Prostate gland (tissue), 2 donors: ENCODE measurements around the gene C12orf75. TPM values are rescaled to one million over a fixed set of nuclear protein-coding genes. Genes with fewer than 3 reads are reported as not detected.

Experiments
- DNase-seq: peaks from one replicate; pipeline ENCODE4 v3.0.0-alpha.2; 2019; ENCODE audit warnings: low spot score
- H3K27ac ChIP-seq, 2 donors: fragments of 200-600 bp; sonication (generic); 2 replicates each; pipeline ENCODE4 v1.5.1; 2017 to 2019
- H3K27me3 ChIP-seq: fragments of 200-600 bp; sonication (generic); replicated peaks from 2 replicates; pipeline ENCODE4 v1.5.1; 2019; ENCODE audit not compliant: insufficient read depth
- H3K36me3 ChIP-seq, 2 donors: fragments of 200-600 bp; sonication (generic); 1 replicate in 1 of 2; 2 replicates in 1 of 2; pipeline versions ENCODE4 v1.5.1 to v1.8.1; 2017 to 2019
- H3K4me1 ChIP-seq: fragments of 200-600 bp; sonication (generic); replicated peaks from 2 replicates; pipeline ENCODE4 v1.5.1; 2019
- H3K4me3 ChIP-seq, 2 donors: fragments of 200-600 bp; sonication (generic); 2 replicates each; pipeline ENCODE4 v1.5.1; 2017 to 2019
- H3K9me3 ChIP-seq: fragments of 200-600 bp; sonication (generic); 2 replicates; pipeline ENCODE4 v1.5.1; 2017
- POLR2A ChIP-seq: fragments of 450-650 bp; IDR thresholded peaks from one replicate; pipeline ENCODE4 v1.6.1; 2016; ENCODE audit warnings: antibody characterized with exemption, mild to moderate bottlenecking
- POLR2AphosphoS5 ChIP-seq: sonication (generic); formaldehyde crosslinking; IDR thresholded peaks from one replicate; pipeline ENCODE4 v1.6.1; 2017; ENCODE audit warnings: antibody characterized with exemption
- WGBS: methylation state at CpG from one replicate; pipeline ENCODE4 v1.1.5; 2018; 5-methylcytosine and 5-hydroxymethylcytosine counted together
- intact Hi-C: fragments of 100-400 bp; cut with DNase I; formaldehyde crosslinking; loops from one replicate; pipeline ENCODE4 v1.14.2; 2022
- total RNA-seq, 2 donors: library from RNA; depleted of rRNA; stranded (reverse); fragments of >200 nt; gene quantifications; one replicate each; pipeline ENCODE4 v1.1.0, GENCODE V29; 2016
- TF ChIP-seq, protein P1 (sequence below), 4 experiments: fragments of 200-600 bp in 2 of 4; fragments of 450-650 bp in 2 of 4; sonication (generic) in 2 of 4; IDR thresholded peaks; 1 replicate in 3 of 4; 2 replicates in 1 of 4; pipeline ENCODE4 v1.5.1; 2016 to 2019; ENCODE audit warnings: antibody characterized with exemption in 4 of 4, mild to moderate bottlenecking in 2 of 4, moderate library complexity in 2 of 4

Gene C12orf75
- total RNA-seq, 2 donors from 2014 or later, result 47.1 to 108 TPM

DNA sequence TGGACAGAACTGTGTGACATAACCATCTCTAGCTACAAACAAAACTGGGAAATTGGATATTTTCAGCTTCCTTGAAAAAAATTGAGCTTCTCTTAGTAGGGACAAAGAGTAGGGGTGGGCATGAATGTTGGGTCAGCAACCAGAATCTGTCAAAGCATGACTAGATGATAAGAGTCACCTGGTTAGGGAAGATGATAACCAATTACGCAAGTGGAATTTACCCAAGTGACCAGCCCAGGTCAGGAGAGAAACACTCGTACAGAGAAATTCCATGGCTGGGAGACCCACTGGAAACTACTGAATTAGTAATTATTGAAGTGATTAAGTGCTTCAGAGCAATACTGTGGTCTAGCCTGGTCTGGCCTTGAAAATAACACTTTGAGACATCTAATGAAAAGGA is 36.3 kb upstream of the C12orf75 start:
- no peaks in the 10 kb centered on the region for H3K4me1 ChIP-seq
- TF ChIP-seq POLR2A (no peak), POLR2AphosphoS5 (no peak)
- TF ChIP-seq, protein P1, sequence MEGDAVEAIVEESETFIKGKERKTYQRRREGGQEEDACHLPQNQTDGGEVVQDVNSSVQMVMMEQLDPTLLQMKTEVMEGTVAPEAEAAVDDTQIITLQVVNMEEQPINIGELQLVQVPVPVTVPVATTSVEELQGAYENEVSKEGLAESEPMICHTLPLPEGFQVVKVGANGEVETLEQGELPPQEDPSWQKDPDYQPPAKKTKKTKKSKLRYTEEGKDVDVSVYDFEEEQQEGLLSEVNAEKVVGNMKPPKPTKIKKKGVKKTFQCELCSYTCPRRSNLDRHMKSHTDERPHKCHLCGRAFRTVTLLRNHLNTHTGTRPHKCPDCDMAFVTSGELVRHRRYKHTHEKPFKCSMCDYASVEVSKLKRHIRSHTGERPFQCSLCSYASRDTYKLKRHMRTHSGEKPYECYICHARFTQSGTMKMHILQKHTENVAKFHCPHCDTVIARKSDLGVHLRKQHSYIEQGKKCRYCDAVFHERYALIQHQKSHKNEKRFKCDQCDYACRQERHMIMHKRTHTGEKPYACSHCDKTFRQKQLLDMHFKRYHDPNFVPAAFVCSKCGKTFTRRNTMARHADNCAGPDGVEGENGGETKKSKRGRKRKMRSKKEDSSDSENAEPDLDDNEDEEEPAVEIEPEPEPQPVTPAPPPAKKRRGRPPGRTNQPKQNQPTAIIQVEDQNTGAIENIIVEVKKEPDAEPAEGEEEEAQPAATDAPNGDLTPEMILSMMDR (IDR thresholded peaks at IDR 0.05), result no peak
- DNase-seq, result no peak
- no peaks in the 10 kb centered on the region for H3K27me3 ChIP-seq
- H3K27ac ChIP-seq, result no peak overlapping the region
- intact Hi-C loops, result no loop called here
- no peaks in the 10 kb centered on the region for H3K36me3 ChIP-seq
- H3K4me3 ChIP-seq, result no peak overlapping the region
- no peaks in the 10 kb centered on the region for H3K9me3 ChIP-seq
- WGBS, result 86% methylated on average over 2 of the region's 2 CpGs

DNA sequence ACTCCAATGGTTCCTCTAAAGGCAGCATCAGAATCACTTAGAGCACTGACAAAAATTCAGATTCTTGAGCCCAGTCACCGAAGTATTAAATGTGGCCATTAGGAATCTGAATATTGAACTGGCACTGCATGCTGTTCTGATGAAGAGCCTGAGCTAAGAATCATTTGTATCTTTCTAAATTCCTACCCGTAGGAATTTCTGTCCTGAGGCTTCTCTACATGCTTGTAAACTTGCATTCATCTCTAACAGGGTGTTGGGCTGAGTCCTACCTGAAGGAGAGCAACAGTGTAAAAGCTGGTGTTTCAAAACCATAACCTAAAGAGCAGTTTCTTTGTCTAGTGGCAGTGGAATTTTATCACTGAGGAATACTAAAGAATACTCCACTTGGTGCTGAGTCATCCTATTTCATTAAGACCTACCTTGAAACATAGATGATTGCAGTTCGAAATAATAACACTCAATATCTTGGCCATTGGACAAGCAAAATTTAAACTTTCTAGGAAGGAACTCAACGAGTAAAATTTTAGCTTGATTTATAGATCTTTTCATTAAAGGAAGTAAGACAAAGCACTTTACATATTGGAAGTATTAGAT is 35.5 kb upstream of the C12orf75 start:
- no peaks in the 10 kb centered on the region for H3K9me3 ChIP-seq
- no peak for DNase-seq
- TF ChIP-seq, protein P1 (IDR thresholded peaks at IDR 0.05), result no peak
- no peak for TF ChIP-seq POLR2A
- no peak for TF ChIP-seq POLR2AphosphoS5
- no peaks in the 10 kb centered on the region for H3K36me3 ChIP-seq
- no peak overlapping the region for H3K4me3 ChIP-seq
- H3K4me1 ChIP-seq, result no peaks in the 10 kb centered on the region
- 70% methylated on average over 4 of the region's 4 CpGs for WGBS
- intact Hi-C loops, result no loop called here
- H3K27me3 ChIP-seq, result no peaks in the 10 kb centered on the region
- no peak overlapping the region for H3K27ac ChIP-seq

DNA sequence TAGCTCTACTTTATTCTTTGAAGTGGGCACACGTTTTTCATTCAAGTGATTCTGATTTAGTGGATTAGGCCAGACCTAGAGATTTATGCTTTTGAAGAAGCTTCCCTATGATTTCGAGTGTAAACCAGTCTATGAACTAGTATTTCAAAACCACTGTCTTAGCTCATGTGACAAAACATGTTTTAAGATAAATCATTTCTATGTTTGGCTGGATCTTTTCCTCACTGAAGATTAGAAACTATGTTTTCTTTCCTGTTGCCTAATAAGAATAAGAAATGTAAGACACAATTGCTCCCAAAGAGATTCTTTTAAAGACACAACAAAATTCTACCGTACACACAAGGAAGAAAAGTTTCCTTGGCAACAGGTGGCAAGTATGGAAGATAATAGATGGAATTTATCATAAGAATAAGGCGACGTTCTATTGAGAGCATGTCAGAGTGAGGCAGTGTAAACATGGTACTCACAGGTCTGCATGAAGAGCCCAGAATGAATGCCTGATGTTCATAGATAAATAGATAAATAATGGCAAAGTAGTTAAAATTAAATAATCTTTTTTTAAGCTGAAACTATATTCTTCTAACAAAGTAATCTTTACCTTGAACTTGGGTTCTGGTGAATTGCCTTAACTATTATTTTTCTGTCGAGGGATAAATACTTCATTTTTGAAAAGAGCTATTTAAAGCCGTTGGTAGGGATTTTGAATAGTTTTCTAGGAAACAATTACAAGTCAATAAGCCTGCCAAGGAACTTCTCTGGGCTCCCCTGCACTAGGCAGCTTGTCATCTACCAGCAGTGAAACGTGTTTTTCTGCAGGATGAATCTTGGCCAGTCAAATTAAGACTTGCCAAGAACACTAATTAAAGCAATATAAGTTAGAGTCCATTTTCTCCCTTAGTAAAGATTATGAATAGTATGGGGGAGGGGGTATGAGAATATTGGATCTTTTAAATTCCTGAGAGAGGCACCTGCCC is 34.1 kb upstream of the C12orf75 start:
- Histone ChIP-seq H3K36me3 (no peaks in the 10 kb centered on the region), H3K4me1 (no peaks in the 10 kb centered on the region), H3K4me3 (no peak overlapping the region), H3K27ac (no peak overlapping the region), H3K27me3 (no peaks in the 10 kb centered on the region), H3K9me3 (no peaks in the 10 kb centered on the region)
- 33% methylated on average over 8 of the region's 8 CpGs for whole genome bisulfite sequencing
- TF ChIP-seq POLR2AphosphoS5 (no peak), POLR2A (no peak)
- TF ChIP-seq, protein P1 (IDR thresholded peaks at IDR 0.05), result no peak
- intact Hi-C loops, result no loop called here
- no peak for DNase-seq

DNA sequence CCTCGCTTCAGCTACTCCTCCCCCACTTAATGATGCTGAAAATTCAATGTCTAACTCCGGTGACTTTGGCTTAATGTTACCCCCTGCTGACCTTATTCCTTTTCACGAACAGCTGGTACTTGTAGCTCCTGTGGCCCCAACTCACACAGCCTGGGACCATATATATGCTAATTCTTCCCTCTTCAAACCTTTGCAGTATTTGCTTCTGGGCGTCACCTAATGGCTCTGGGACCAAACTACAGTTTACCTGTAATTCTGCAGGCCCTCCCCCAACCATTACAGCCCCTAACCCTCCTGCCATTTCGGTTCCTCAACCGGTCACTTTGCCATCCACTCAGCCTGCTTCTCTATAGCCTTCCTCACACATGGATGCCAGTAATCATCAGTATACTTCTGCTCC is 29.6 kb upstream of the C12orf75 start:
- no peaks in the 10 kb centered on the region for H3K9me3 ChIP-seq
- intact Hi-C loops, result no loop called here
- DNase-seq, result no peak
- WGBS, result 92% methylated on average over 6 of the region's 6 CpGs
- no peaks in the 10 kb centered on the region for H3K27me3 ChIP-seq
- H3K36me3 ChIP-seq, result no peaks in the 10 kb centered on the region
- TF ChIP-seq POLR2AphosphoS5 (no peak), POLR2A (no peak)
- TF ChIP-seq, protein P1 (IDR thresholded peaks at IDR 0.05), result no peak
- H3K4me3 ChIP-seq, result no peak overlapping the region
- no peak overlapping the region for H3K27ac ChIP-seq
- no peaks in the 10 kb centered on the region for H3K4me1 ChIP-seq
